HepG2 (cell line): ENCODE measurements around the gene PNPLA2. TPM values are rescaled to one million over a fixed set of nuclear protein-coding genes. Genes with fewer than 3 reads are reported as not detected.

Experiments used
- EED ChIP-seq: sonication (generic); formaldehyde crosslinking; IDR thresholded peaks from 2 replicates; pipeline ENCODE4 v1.5.0; 2020; ENCODE audit warnings: mild to moderate bottlenecking, missing genetic modification reagents
- KDM5B ChIP-seq: sonication (generic); formaldehyde crosslinking; IDR thresholded peaks from 2 replicates; pipeline ENCODE4 v1.4.0; 2020; ENCODE audit warnings: missing genetic modification reagents, mild to moderate bottlenecking, borderline replicate concordance
- KLF16 ChIP-seq, 2 experiments: sonication (generic) in 1 of 2; formaldehyde crosslinking in 1 of 2; IDR thresholded peaks; 2 replicates each; pipeline versions ENCODE4 v1.6.1 to v1.8.0; 2016 to 2023; ENCODE audit warnings: missing genetic modification reagents in 2 of 2, missing compliant biosample characterization in 1 of 2
- MTA1 ChIP-seq: sonication (generic); formaldehyde crosslinking; IDR thresholded peaks from 2 replicates; pipeline ENCODE4 v1.4.0; 2020; ENCODE audit warnings: missing genetic modification reagents, mild to moderate bottlenecking, borderline replicate concordance
- PHF8 ChIP-seq: sonication (generic); formaldehyde crosslinking; IDR thresholded peaks from 2 replicates; pipeline ENCODE4 v1.5.0; 2020; ENCODE audit warnings: missing genetic modification reagents
- SAP130 ChIP-seq: IDR thresholded peaks from 2 replicates; pipeline ENCODE4 v1.6.1; 2016; ENCODE audit warnings: low read depth
- SRY ChIP-seq: sonication (generic); formaldehyde crosslinking; IDR thresholded peaks from 2 replicates; pipeline ENCODE4 v1.8.0; 2022; ENCODE audit warnings: mild to moderate bottlenecking, missing genetic modification reagents
- TEAD2 ChIP-seq: sonication (generic); formaldehyde crosslinking; IDR thresholded peaks from 2 replicates; pipeline ENCODE4 v1.9.0; 2021; ENCODE audit warnings: missing genetic modification reagents
- TRIM24 ChIP-seq: sonication (generic); formaldehyde crosslinking; IDR thresholded peaks from 2 replicates; pipeline ENCODE4 v1.8.0; 2022; ENCODE audit warnings: mild to moderate bottlenecking, missing genetic modification reagents
- YEATS2 ChIP-seq: sonication (generic); formaldehyde crosslinking; IDR thresholded peaks from 2 replicates; pipeline ENCODE4 v1.4.0; 2020; ENCODE audit warnings: missing genetic modification reagents, borderline replicate concordance
- ZNF501 ChIP-seq: sonication (generic); formaldehyde crosslinking; IDR thresholded peaks from 2 replicates; pipeline ENCODE4 v1.5.1; 2020; ENCODE audit warnings: mild to moderate bottlenecking, moderate library complexity, missing genetic modification reagents
- ZNF768 ChIP-seq: sonication (generic); formaldehyde crosslinking; IDR thresholded peaks from 2 replicates; pipeline ENCODE4 v1.4.0; 2020; ENCODE audit warnings: missing genetic modification reagents
- ZNF777 ChIP-seq: sonication (generic); formaldehyde crosslinking; IDR thresholded peaks from 2 replicates; pipeline ENCODE4 v1.4.0; 2020; ENCODE audit warnings: missing genetic modification reagents
- ZNF879 ChIP-seq: sonication (generic); formaldehyde crosslinking; IDR thresholded peaks from 2 replicates; pipeline ENCODE4 v1.8.1; 2023; ENCODE audit warnings: missing genetic modification reagents
- polyA plus RNA-seq, 8 experiments: library from polyadenylated mRNA; depleted of rRNA in 3 of 8; stranded (reverse) in 7 of 8; unstranded in 1 of 8; fragments of >200 nt; fragmentation: Illumina TruSeq in 4 of 8; extraction: Trizol in 4 of 8; gene quantifications; 2 replicates each; pipeline versions ENCODE4 v1.2.1 to v1.2.3, GENCODE V29; 2011 to 2016; ENCODE audit warnings: low read depth in 4 of 8, missing spikeins in 1 of 8, mixed read lengths in 1 of 8; ENCODE audit not compliant: insufficient read depth in 1 of 8
- total RNA-seq, 5 experiments: library from RNA; depleted of rRNA; stranded (reverse); fragments of >200 nt; fragmentation: Illumina TruSeq; extraction: Trizol; gene quantifications; 2 replicates each; pipeline ENCODE4 v1.2.3, GENCODE V29; 2016; ENCODE audit warnings: low read depth in 1 of 5
- TF ChIP-seq, protein P1 (sequence below): sonication (generic); formaldehyde crosslinking; IDR thresholded peaks from 2 replicates; pipeline ENCODE4 v1.5.0; 2020; ENCODE audit warnings: missing genetic modification reagents, mild to moderate bottlenecking, borderline replicate concordance
- TF ChIP-seq, protein P2 (sequence below): IDR thresholded peaks from 2 replicates; pipeline ENCODE4 v1.4.0; 2020; ENCODE audit warnings: mild to moderate bottlenecking, missing genetic modification reagents
- TF ChIP-seq, protein P3 (sequence below): sonication (generic); formaldehyde crosslinking; IDR thresholded peaks from 2 replicates; pipeline ENCODE4 v1.8.1; 2023; ENCODE audit warnings: mild to moderate bottlenecking, missing genetic modification reagents, borderline replicate concordance
- TF ChIP-seq, protein P4 (sequence below): sonication (generic); formaldehyde crosslinking; IDR thresholded peaks from 2 replicates; pipeline ENCODE4 v1.5.1; 2020; ENCODE audit warnings: mild to moderate bottlenecking, missing genetic modification reagents
- TF ChIP-seq, protein P5 (sequence below): sonication (generic); formaldehyde crosslinking; IDR thresholded peaks from 2 replicates; pipeline ENCODE4 v1.5.0; 2020; ENCODE audit warnings: missing genetic modification reagents, mild to moderate bottlenecking, borderline replicate concordance

PNPLA2 gene
- total and polyA plus RNA-seq, 2 of the 13 experiments (the other 11 are each of a cell fraction or from before 2014, with no cell fraction given): 10.5 to 43.2 TPM

DNA sequence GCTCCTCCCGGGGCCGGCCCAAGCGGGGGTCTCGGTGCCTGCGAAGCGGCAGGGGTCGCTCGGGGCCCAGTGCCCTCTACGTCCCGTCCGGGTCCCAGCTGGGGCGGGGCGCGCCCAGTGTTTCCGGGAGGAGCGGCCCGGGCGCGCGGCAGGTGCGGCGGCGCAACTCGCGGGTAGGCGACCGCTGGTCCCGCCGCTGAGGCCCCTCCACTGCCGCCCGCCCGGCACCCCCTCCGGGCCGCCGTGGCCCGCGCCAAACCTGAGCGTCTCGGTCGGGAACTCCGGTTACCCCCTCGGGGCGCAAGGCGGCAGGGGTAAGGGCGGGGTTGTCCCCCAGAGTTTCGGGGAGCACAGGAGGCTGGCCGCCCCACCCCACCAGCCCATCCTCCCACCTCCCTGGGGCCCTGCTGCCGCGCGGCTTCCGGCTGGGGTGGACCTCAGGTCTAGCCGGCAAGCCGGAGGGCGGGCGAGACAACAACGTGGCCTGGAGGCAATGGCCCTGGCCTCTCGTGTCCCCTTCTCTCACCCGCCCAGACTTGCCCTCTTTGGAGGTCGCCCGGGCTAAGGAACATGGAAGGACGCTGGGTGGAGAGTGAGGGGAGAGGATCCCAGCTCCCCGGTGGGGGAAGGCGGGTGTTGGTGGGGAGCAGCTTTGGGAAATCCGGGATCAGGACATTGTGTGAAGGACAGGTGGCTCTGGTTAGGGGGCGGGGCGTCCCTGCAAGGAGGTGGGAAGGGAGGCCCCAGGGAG, 8.6 kb downstream of the PNPLA2 start (continued):
- TF ChIP-seq, protein P1, sequence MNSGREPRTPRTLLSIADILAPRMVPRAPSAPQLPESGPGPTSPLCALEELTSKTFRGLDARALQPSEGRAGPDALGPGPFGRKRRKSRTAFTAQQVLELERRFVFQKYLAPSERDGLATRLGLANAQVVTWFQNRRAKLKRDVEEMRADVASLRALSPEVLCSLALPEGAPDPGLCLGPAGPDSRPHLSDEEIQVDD (CRISPR knock-in tag): peak; percentile 77; the same call in 1 of the 2 replicates
- TF ChIP-seq ZNF768 (CRISPR knock-in tag) (0 out of 2 replicates have a peak, but pooled peaks have one; percentile 6), KLF16 (CRISPR knock-in tag; IDR thresholded peaks at IDR 0.05) (peak in 1 of 2 experiments; percentile 72; a peak in 1 of 4 replicates), TRIM24 (CRISPR knock-in tag) (no peak), KDM5B (peak; percentile 57; the same call in 1 of the 2 replicates), ZNF501 (CRISPR knock-in tag) (no peak), TEAD2 (no peak), PHF8 (CRISPR knock-in tag) (peak; percentile 82), SRY (peak; percentile 81), SAP130 (peak; percentile 89), ZNF879 (CRISPR knock-in tag) (no peak; the same call in 1 of the 2 replicates), ZNF777 (CRISPR knock-in tag) (peak; percentile 47; the same call in 1 of the 2 replicates), EED (no peak), YEATS2 (peak; percentile 63), MTA1 (CRISPR knock-in tag) (peak; percentile 63; the same call in 1 of the 2 replicates)
- TF ChIP-seq, protein P2, sequence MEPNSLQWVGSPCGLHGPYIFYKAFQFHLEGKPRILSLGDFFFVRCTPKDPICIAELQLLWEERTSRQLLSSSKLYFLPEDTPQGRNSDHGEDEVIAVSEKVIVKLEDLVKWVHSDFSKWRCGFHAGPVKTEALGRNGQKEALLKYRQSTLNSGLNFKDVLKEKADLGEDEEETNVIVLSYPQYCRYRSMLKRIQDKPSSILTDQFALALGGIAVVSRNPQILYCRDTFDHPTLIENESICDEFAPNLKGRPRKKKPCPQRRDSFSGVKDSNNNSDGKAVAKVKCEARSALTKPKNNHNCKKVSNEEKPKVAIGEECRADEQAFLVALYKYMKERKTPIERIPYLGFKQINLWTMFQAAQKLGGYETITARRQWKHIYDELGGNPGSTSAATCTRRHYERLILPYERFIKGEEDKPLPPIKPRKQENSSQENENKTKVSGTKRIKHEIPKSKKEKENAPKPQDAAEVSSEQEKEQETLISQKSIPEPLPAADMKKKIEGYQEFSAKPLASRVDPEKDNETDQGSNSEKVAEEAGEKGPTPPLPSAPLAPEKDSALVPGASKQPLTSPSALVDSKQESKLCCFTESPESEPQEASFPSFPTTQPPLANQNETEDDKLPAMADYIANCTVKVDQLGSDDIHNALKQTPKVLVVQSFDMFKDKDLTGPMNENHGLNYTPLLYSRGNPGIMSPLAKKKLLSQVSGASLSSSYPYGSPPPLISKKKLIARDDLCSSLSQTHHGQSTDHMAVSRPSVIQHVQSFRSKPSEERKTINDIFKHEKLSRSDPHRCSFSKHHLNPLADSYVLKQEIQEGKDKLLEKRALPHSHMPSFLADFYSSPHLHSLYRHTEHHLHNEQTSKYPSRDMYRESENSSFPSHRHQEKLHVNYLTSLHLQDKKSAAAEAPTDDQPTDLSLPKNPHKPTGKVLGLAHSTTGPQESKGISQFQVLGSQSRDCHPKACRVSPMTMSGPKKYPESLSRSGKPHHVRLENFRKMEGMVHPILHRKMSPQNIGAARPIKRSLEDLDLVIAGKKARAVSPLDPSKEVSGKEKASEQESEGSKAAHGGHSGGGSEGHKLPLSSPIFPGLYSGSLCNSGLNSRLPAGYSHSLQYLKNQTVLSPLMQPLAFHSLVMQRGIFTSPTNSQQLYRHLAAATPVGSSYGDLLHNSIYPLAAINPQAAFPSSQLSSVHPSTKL (CRISPR knock-in tag): peak; percentile 18; the same call in 1 of the 2 replicates
- TF ChIP-seq, protein P3, sequence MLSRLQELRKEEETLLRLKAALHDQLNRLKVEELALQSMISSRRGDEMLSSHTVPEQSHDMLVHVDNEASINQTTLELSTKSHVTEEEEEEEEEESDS (CRISPR knock-in tag): no peak
- TF ChIP-seq, protein P4, sequence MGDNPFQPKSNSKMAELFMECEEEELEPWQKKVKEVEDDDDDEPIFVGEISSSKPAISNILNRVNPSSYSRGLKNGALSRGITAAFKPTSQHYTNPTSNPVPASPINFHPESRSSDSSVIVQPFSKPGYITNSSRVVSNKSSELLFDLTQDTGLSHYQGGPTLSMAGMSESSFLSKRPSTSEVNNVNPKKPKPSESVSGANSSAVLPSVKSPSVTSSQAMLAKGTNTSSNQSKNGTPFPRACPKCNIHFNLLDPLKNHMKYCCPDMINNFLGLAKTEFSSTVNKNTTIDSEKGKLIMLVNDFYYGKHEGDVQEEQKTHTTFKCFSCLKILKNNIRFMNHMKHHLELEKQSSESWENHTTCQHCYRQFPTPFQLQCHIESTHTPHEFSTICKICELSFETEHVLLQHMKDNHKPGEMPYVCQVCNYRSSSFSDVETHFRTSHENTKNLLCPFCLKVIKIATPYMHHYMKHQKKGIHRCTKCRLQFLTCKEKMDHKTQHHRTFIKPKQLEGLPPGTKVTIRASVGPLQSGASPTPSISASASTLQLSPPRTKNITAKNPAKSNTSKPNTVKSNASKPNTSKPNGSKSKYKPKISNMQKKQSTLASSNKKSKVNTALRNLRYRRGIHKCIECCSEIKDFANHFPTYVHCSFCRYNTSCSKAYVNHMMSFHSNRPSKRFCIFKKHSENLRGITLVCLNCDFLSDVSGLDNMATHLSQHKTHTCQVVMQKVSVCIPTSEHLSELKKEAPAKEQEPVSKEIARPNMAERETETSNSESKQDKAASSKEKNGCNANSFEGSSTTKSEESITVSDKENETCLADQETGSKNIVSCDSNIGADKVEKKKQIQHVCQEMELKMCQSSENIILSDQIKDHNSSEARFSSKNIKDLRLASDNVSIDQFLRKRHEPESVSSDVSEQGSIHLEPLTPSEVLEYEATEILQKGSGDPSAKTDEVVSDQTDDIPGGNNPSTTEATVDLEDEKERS (CRISPR knock-in tag): no peak
- TF ChIP-seq, protein P5, sequence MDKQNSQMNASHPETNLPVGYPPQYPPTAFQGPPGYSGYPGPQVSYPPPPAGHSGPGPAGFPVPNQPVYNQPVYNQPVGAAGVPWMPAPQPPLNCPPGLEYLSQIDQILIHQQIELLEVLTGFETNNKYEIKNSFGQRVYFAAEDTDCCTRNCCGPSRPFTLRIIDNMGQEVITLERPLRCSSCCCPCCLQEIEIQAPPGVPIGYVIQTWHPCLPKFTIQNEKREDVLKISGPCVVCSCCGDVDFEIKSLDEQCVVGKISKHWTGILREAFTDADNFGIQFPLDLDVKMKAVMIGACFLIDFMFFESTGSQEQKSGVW (CRISPR knock-in tag): no peak
